ENCODE data around the gene TIMP2. TPM values are rescaled to one million over a fixed set of nuclear protein-coding genes. Genes with fewer than 3 reads are reported as not detected.

The TIMP2 gene
- total and polyA plus RNA-seq, 2 experiments from 2014 or later = 10.6 to 22.5 TPM

DNA sequence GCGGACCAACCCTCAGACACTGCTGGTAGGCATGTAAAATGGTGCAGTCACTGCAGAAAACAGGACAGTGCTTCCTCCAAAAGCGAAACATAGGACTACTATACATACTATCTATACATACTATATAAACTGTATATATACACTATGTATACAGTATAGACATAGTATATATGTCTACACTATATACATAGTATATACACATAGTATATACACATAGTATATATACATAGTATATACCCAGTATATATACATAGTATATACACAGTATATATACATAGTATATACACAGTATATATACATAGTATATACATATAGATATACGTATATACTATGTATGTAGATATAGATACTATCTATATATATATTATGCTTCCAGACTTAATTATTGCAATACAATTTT lies 78.1 kb downstream of the TIMP2 start:
- no peaks in the 10 kb centered on the region for H3K9me2 ChIP-seq (ENCODE audit: insufficient read depth)
- Mint-ChIP-seq H3K27me3 (ENCODE audit: insufficient read depth, low read depth, poor library complexity) (peaks cover 3% of the 10 kb centered on the region), H3K4me1 (peaks cover 2% of the 10 kb centered on the region; the same call in 2 of the 3 replicates), H3K4me3 (no peak overlapping the region), H3K27ac (no peak overlapping the region), H3K36me3 (ENCODE audit: low read depth) (no peaks in the 10 kb centered on the region), H3K9me3 (no peaks in the 10 kb centered on the region; the same call in 2 of the 3 replicates)
- H3K4me2 ChIP-seq = no peak overlapping the region
- DNase-seq (ENCODE audit: low spot score) = no peak
- H3F3A ChIP-seq (replicated peaks; ENCODE audit: low read depth) = 0 out of 2 replicates have a peak, but pooled peaks cover 3% of the 10 kb centered on the region
- TF ChIP-seq, protein P1, sequence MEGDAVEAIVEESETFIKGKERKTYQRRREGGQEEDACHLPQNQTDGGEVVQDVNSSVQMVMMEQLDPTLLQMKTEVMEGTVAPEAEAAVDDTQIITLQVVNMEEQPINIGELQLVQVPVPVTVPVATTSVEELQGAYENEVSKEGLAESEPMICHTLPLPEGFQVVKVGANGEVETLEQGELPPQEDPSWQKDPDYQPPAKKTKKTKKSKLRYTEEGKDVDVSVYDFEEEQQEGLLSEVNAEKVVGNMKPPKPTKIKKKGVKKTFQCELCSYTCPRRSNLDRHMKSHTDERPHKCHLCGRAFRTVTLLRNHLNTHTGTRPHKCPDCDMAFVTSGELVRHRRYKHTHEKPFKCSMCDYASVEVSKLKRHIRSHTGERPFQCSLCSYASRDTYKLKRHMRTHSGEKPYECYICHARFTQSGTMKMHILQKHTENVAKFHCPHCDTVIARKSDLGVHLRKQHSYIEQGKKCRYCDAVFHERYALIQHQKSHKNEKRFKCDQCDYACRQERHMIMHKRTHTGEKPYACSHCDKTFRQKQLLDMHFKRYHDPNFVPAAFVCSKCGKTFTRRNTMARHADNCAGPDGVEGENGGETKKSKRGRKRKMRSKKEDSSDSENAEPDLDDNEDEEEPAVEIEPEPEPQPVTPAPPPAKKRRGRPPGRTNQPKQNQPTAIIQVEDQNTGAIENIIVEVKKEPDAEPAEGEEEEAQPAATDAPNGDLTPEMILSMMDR (conservative IDR thresholded peaks at IDR 0.05; ENCODE audit: low read depth in 2 of 2) = no peak
- TF ChIP-seq, protein P2, sequence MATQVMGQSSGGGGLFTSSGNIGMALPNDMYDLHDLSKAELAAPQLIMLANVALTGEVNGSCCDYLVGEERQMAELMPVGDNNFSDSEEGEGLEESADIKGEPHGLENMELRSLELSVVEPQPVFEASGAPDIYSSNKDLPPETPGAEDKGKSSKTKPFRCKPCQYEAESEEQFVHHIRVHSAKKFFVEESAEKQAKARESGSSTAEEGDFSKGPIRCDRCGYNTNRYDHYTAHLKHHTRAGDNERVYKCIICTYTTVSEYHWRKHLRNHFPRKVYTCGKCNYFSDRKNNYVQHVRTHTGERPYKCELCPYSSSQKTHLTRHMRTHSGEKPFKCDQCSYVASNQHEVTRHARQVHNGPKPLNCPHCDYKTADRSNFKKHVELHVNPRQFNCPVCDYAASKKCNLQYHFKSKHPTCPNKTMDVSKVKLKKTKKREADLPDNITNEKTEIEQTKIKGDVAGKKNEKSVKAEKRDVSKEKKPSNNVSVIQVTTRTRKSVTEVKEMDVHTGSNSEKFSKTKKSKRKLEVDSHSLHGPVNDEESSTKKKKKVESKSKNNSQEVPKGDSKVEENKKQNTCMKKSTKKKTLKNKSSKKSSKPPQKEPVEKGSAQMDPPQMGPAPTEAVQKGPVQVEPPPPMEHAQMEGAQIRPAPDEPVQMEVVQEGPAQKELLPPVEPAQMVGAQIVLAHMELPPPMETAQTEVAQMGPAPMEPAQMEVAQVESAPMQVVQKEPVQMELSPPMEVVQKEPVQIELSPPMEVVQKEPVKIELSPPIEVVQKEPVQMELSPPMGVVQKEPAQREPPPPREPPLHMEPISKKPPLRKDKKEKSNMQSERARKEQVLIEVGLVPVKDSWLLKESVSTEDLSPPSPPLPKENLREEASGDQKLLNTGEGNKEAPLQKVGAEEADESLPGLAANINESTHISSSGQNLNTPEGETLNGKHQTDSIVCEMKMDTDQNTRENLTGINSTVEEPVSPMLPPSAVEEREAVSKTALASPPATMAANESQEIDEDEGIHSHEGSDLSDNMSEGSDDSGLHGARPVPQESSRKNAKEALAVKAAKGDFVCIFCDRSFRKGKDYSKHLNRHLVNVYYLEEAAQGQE (IDR thresholded peaks at IDR 0.05; ENCODE audit: unreplicated experiment) = no peak
- TF ChIP-seq CREB1 (CRISPR knock-in tag; IDR thresholded peaks at IDR 0.05; ENCODE audit: low read depth) (no peak), ZNF114 (CRISPR knock-in tag; IDR thresholded peaks at IDR 0.05) (no peak)
- no peak for ATAC-seq
- H4K20me1 ChIP-seq (replicated peaks; ENCODE audit: insufficient read depth) = no peaks in the 10 kb centered on the region
- H3K27ac ChIP-seq (ENCODE audit: low read depth) = no peak overlapping the region
- H2AFZ ChIP-seq = no peak overlapping the region
- H3K79me2 ChIP-seq (replicated peaks; ENCODE audit: insufficient read depth) = no peaks in the 10 kb centered on the region
- H3K27me3 ChIP-seq (ENCODE audit: insufficient read depth) = no peaks in the 10 kb centered on the region
- no peaks in the 10 kb centered on the region for H3K4me1 ChIP-seq (ENCODE audit: insufficient read depth)
- H3K4me3 ChIP-seq = no peak overlapping the region
- no peaks in the 10 kb centered on the region for H3K36me3 ChIP-seq (ENCODE audit: insufficient read depth)

GRCh38 chr17:78844301-78845005 lies 80.7 kb downstream of the TIMP2 start:
- Mint-ChIP-seq H3K9me3 (no peaks in the 10 kb centered on the region; the same call in 1 of the 3 replicates), H3K4me3 (no peak overlapping the region), H3K36me3 (ENCODE audit: low read depth) (no peaks in the 10 kb centered on the region; the same call in 2 of the 3 replicates), H3K27ac (no peak overlapping the region), H3K4me1 (peaks cover 10% of the 10 kb centered on the region), H3K27me3 (ENCODE audit: insufficient read depth, low read depth, poor library complexity) (peaks cover 8% of the 10 kb centered on the region)
- Histone ChIP-seq H3K27me3 (ENCODE audit: insufficient read depth) (no peaks in the 10 kb centered on the region), H3K9me2 (ENCODE audit: insufficient read depth) (no peaks in the 10 kb centered on the region), H3K4me3 (no peak overlapping the region), H3F3A (replicated peaks; ENCODE audit: low read depth) (0 out of 2 replicates have a peak, but pooled peaks cover 3% of the 10 kb centered on the region), H3K79me2 (replicated peaks; ENCODE audit: insufficient read depth) (peaks cover 5% of the 10 kb centered on the region), H3K4me2 (no peak overlapping the region), H3K36me3 (ENCODE audit: insufficient read depth) (no peaks in the 10 kb centered on the region), H3K4me1 (ENCODE audit: insufficient read depth) (peaks cover 5% of the 10 kb centered on the region), H2AFZ (no peak overlapping the region), H4K20me1 (replicated peaks; ENCODE audit: insufficient read depth) (peaks cover 1% of the 10 kb centered on the region; the same call in 1 of the 2 replicates), H3K27ac (ENCODE audit: low read depth) (no peak overlapping the region)
- TF ChIP-seq, protein P1 (conservative IDR thresholded peaks at IDR 0.05; ENCODE audit: low read depth in 2 of 2) = no peak
- TF ChIP-seq POLR2AphosphoS5 (IDR thresholded peaks at IDR 0.05; ENCODE audit: low read depth) (no peak), JUNB (IDR thresholded peaks at IDR 0.05; ENCODE audit: unreplicated experiment) (no peak)
- TF ChIP-seq, protein P3, sequence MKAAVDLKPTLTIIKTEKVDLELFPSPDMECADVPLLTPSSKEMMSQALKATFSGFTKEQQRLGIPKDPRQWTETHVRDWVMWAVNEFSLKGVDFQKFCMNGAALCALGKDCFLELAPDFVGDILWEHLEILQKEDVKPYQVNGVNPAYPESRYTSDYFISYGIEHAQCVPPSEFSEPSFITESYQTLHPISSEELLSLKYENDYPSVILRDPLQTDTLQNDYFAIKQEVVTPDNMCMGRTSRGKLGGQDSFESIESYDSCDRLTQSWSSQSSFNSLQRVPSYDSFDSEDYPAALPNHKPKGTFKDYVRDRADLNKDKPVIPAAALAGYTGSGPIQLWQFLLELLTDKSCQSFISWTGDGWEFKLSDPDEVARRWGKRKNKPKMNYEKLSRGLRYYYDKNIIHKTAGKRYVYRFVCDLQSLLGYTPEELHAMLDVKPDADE (IDR thresholded peaks at IDR 0.05) = no peak
- no peak for ATAC-seq
- no peak for DNase-seq (ENCODE audit: low spot score)

Data from GM23338 (cell line).